NCI-H1105 treated with DMSO at 0.1 percent for 48 hours (cell line): Measurements from ENCODE around the gene UCP2.
A peak's percentile ranks its signal among the peaks of the same experiment; 100 is the strongest.

ENCODE experiments used
- DNase-seq: peaks from one replicate; lab custom pipeline; 2025; lab: John Stamatoyannopoulos, UW

The UCP2 gene, protein sequence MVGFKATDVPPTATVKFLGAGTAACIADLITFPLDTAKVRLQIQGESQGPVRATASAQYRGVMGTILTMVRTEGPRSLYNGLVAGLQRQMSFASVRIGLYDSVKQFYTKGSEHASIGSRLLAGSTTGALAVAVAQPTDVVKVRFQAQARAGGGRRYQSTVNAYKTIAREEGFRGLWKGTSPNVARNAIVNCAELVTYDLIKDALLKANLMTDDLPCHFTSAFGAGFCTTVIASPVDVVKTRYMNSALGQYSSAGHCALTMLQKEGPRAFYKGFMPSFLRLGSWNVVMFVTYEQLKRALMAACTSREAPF

DNA sequence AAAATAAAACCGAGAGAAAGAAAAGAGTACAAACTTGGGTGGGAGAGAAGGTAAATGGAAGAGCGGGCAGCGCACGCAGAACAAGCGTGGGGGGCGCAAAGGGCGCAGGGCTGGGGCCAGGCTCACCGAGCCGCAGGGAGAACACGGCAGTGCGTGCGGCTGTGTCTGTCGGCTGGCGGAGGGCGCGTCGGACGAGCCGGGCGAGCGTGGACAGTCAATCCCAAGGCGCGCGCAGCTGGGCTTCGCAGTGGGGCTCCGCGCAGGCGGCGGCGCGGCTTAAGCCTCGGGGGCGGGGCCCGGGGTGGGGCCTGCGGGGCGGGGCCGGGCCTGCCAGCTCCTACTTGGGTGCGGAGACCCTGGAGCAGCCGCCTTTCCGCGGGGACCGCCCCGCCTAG is at the start of gene UCP2:
UCP2 (minus strand) TSS at position 249 of the 395 bp plus-strand sequence. CDS start 4,465 bp downstream, outside the sequence.
- peak; percentile 87 for DNase-seq

DNA sequence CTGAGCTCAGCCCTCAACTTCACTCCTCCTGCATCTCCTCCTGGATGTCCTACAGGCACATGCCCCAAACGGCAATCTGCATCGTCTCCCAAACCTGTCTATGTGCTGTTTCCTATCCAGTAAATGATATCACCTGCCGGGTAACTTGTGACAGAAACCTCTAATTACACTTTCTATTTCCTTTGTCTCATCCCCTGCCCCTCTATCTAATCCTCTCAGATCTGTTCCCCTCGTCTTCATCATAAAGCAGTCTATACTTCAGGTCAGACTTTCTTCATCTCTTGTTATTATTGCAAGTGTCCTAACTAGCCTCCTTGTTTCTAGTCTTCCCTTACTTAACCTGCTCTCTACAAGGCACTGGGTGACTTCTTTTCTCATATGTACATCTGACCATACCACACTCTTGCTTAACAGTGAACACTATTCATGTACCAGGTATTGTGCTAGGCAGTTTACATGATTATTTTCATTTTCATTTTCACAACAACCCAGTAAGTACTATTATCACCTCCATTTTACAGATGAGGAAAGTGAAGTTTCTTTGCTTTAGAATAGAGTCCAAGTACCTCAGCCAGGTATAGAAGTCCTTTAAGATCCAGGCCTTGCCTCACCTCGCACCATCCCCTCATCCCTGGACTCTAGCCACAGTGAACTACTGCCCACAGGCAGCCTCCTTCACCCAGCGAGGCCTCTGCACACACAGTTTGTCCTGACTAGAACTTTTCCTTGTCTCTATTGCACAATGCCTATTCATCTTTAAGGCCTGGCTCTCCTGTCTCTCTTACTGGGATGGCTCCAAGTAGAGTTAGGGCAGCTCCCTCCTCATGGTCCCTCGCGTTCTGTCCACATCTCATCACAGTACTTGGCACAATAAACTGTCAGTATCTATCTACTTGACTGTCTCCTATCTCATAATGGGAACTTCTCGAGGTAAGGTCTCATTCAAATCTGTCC is 48.4 kb upstream of the UCP2 start:
- DNase-seq = no peak

DNA sequence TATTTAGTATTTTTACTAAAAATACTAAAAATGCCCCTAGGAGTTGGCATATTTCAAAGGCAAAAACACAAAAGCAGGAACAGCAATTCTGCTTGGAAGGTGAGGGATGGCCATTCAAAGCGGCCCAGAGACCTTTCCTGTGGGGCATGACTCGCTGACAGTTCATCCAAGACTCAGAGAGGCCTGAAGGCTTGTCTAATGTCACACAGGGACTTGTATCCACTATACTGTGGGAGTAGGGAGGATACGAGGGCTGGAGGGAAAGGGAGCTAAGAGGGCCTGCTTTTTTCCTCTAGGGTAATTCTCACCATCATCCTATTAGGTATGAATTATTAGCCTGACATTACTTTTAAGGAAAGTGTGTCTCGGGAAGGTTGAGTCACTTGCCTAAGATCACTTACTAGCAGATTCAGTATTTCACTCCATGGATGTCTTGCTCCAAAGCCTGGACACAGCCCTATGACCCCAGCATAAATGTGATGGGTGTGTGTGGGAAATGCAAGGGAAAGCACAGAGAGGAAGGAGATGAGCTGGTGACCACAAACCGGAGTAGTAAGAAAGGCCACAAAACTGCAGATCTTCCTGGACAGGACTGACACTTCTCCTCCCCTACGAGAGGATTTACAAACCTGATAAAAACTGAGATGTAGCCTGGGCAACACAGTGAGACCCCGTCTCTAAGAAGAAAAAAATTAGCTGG is 43.0 kb upstream of the UCP2 start:
- no peak for DNase-seq

- no peak for DNase-seq
Observed at GRCh38 chr11:74024261-74025029, 41.8 kb upstream of the UCP2 start.

- DNase-seq = no peak
Observed at GRCh38 chr11:74023276-74023675, 40.6 kb upstream of the UCP2 start.

DNA sequence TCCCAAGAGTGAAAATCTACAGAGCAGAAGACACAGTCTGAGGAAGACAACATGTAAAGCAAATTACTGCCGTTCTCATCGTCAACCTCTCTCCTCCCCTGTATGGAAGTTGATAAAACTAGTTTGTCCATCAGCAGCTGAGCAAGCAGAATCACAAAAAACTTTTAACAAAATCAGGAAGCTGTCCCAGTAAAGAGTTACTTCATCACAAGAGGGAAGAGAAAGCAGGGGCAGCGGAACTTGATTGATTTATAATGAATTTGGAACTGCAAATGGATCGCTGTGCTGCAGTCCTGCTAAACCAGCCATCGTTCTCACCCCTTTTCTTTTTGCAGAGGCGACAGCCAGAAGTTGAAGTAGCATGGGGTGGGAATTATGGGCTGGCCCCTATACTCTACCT is 39.9 kb upstream of the UCP2 start:
- no peak for DNase-seq

DNA sequence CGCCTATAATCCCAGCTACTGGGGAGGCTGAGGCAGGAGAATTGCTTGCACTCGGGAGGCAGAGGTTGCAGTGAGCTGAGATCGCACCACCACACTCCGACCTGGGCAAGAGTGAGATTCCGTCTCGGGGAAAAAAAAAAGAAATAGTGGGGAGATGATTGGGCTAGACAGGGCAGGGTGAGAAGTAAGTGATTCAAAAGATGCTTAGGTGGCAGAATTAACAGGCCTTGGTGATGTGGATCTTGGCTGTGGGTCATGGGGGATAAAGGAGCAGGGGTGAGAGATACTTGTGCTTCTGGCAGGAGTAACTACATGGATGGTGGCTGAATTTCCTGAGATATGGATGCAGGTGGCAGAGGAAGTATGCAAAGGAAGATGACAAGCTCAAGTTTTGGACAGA is 39.4 kb upstream of the UCP2 start:
- DNase-seq = no peak

DNA sequence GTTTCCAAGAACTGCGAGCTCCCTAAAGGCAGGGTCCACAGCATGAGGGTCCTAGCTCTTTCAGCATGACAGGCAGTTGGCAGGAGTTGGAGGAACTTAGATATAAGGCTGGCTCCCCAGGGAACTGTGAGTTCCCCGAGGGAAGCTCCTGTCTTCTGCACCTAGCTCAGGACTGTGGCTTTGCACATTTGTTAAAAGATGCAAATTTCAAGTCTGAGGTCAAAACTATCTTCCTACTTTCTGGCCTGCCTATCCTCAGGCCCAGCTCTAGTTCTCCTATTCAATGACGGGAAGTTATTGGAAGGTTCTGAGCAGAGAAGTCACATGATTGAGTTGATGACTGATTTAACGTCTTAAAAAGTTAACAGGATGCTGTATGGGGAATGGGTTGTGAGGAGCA is 37.9 kb upstream of the UCP2 start:
- no peak for DNase-seq

GRCh38 chr11:74019860-74020259 is 37.2 kb upstream of the UCP2 start:
- DNase-seq = no peak

GRCh38 chr11:74019104-74019738 is 36.6 kb upstream of the UCP2 start:
- DNase-seq = no peak

- DNase-seq = no peak
Observed at GRCh38 chr11:74018331-74019005, 35.8 kb upstream of the UCP2 start.

- DNase-seq = no peak
Observed at GRCh38 chr11:74017631-74018030, 35.0 kb upstream of the UCP2 start.

DNA sequence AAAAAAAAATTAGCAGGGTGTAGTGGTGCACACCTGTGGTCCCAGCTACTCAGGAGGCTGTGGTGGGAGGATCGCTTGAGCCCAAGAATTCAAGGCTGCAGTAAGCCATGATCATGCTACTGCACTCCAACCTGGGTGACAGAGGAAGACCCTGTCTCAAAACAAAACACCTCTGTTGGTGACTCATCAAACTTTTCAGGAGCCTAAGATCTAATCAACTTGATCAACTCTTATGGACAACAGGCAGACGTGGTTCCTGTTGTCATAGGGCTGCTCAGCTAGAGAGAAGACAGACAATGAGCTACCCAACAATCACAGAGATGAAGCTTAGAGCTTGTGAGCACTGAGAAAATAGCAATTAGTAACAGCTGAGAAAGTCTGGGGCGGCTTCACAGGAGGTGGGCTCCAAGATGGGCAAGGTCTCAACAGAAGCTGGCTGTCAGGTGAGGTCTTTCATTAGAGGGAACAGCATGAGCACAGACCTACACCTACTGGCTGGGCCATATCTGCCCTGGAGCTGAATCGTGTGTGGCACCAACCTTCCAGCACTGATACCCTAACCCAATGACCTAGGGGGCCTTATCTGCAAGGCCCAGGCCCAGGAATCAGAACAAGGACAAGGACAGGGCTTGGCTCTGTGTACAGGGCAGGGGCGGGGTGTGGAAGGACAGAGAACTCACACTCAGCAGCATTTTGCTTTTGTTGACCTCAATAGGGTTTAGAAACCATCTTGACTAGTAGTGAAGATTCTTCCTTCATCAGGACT is 33.5 kb upstream of the UCP2 start:
- no peak for DNase-seq

DNA sequence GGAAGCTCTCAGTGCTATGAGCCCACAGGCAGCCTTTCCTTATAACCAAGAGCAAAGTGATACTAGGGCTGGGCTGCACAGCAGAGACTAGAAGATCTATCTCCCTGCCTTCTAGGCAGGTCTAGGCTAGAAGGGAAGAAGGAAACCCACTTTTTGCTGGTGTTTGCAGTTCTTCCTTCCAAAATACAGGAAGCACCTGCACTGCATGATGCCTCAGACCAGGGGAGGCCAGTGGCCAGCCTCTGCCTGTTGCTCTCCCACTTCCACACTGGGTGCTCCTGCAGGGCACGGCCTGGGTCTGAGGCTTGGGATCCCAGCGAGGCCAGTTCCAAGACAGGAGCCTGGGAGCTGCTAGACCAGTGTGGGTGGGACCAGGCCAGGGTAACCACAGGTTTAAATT is 32.2 kb upstream of the UCP2 start:
- no peak for DNase-seq

DNA sequence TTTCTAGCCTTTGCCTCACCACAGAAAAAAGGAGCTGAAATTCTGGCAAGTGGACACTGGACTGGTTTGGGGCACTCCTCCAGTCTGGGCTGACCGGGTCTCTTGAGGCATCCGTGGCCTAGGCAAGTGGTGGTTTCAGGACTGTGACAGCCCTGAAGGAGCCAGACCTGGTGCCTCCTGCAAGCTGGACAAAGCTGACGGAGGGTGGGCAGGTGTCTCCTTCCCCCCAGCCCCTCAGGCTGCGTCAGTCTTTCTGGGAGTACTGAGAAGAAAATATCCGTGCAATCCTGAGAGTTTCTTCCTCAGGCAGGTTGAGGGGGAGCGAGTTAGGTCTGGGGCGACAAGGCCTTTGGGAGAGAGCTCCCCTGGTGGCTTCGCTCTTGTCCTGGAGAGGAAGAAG is 30.5 kb upstream of the UCP2 start:
- DNase-seq = no peak

GRCh38 chr11:74012074-74012809 is 29.6 kb upstream of the UCP2 start:
- no peak for DNase-seq

DNA sequence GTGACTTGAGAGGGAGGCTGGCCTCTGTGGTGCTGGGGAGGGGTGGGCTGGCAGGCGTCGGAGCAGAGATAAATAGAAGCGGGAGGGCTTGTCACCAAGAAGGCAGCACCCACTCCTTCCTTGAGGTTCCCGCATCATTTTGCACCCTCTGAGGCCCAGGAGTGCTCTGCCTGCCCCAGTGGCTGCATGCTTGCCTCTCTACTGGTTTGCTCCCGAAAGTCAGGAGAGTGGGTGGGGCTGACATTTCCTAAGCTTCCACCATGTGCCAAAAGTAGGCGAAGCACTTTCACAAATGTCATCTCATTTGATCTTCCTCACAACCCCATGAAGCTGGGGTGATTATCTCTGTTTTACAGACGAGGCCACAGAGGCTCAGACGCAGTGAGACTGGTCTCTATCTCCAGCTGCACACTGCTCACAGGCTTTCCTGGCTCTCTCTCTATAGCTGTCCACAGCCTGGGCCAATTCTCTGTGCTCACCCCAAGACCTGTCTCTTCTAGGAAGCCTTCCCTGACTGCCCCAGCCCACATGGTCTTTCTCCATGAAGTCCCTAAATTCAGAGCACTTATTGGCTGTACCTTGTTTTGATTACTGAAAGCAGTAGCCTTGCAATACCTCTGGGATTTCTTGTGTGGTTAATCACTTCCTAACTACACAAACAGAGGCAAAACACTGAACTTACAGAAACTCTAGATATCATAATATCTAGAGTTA is 28.9 kb upstream of the UCP2 start:
- DNase-seq = no peak
